Activated B cell treated with CpG ODN at 0.5 μM for 24 hours (primary cell): ENCODE data around the gene MORC2. TPM values are rescaled to one million over a fixed set of nuclear protein-coding genes. Genes with fewer than 3 reads are reported as not detected.

Experiments used
- ATAC-seq: fragments of 200-7000 bp; cut with Tn5 transposase; one replicate; pipeline ENCODE4 v1.10.0; 2021; ENCODE audit warnings: low read depth, mild to moderate bottlenecking, moderate library complexity
- CTCF ChIA-PET: fragments of 350-600 bp; sonication (Branson Sonifier 250); formaldehyde crosslinking; loops from one replicate; lab custom pipeline; 2021; ENCODE audit warnings: antibody characterized with exemption; lab: Charles Lee
- POLR2A ChIA-PET: fragments of 350-600 bp; sonication (Branson Sonifier 250); formaldehyde crosslinking; loops from one replicate; lab custom pipeline; 2021; ENCODE audit warnings: antibody characterized with exemption; lab: Charles Lee
- DNase-seq: peaks from one replicate; pipeline ENCODE4 v3.0.0; 2022
- H3K27ac Mint-ChIP-seq: one replicate; pipeline ENCODE4 v1.8.0; 2020; ENCODE audit warnings: mixed read lengths
- H3K27me3 Mint-ChIP-seq: one replicate; pipeline ENCODE4 v1.8.0; 2021; ENCODE audit warnings: mixed read lengths
- H3K36me3 Mint-ChIP-seq: one replicate; pipeline ENCODE4 v1.8.0; 2021; ENCODE audit warnings: low read depth, mixed read lengths
- H3K4me1 Mint-ChIP-seq: one replicate; pipeline ENCODE4 v1.8.0; 2021; ENCODE audit warnings: mixed read lengths
- H3K4me3 Mint-ChIP-seq: one replicate; pipeline ENCODE4 v1.8.0; 2020; ENCODE audit warnings: mild to moderate bottlenecking, mixed read lengths
- H3K9me3 Mint-ChIP-seq: one replicate; pipeline ENCODE4 v1.8.0; 2020; ENCODE audit warnings: mixed read lengths
- intact Hi-C: fragments of 100-400 bp; cut with micrococcal nuclease; formaldehyde crosslinking; loops from one replicate; pipeline ENCODE4 v1.15.1; 2024
- total RNA-seq: library from RNA; stranded (reverse); gene quantifications from 2 replicates; pipeline ENCODE4 v1.2.3, GENCODE V29; 2022
- TF ChIP-seq, protein P1 (sequence below): fragments of 200-600 bp; IDR thresholded peaks from one replicate; pipeline ENCODE4 v1.8.0; 2022; ENCODE audit warnings: antibody characterized with exemption, mild to moderate bottlenecking

The MORC2 gene
- total RNA-seq, 1 donor from 2014 or later: 23.8 TPM

DNA sequence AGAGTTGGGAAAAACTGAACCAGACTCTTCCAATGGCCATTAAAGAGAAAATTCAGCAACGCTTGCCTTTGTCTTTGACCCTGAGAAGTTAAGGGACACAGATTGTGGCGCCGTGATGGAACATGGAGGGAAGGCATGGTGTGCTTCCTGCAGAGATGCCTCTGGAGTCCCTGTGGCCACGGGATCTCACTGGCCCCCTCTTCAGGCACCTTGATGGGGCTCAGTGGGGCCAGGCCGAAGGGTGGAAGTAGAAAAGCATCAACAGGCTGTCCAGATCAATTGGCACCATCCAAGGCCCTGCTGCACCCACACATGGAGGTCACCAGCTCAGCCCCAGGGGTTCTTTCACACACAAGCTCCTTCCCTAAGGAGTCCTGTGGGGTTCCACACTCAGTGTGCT, 42.9 kb downstream of the MORC2 start:
- H3K27me3 Mint-ChIP-seq: no peaks in the 10 kb centered on the region
- H3K4me3 Mint-ChIP-seq: no peak overlapping the region
- no peaks in the 10 kb centered on the region for H3K9me3 Mint-ChIP-seq
- TF ChIP-seq, protein P1, sequence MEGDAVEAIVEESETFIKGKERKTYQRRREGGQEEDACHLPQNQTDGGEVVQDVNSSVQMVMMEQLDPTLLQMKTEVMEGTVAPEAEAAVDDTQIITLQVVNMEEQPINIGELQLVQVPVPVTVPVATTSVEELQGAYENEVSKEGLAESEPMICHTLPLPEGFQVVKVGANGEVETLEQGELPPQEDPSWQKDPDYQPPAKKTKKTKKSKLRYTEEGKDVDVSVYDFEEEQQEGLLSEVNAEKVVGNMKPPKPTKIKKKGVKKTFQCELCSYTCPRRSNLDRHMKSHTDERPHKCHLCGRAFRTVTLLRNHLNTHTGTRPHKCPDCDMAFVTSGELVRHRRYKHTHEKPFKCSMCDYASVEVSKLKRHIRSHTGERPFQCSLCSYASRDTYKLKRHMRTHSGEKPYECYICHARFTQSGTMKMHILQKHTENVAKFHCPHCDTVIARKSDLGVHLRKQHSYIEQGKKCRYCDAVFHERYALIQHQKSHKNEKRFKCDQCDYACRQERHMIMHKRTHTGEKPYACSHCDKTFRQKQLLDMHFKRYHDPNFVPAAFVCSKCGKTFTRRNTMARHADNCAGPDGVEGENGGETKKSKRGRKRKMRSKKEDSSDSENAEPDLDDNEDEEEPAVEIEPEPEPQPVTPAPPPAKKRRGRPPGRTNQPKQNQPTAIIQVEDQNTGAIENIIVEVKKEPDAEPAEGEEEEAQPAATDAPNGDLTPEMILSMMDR: no peak
- H3K27ac Mint-ChIP-seq: no peak overlapping the region
- CTCF ChIA-PET: no interaction called here
- peaks cover 8% of the 10 kb centered on the region for H3K4me1 Mint-ChIP-seq
- peaks cover 48% of the 10 kb centered on the region for H3K36me3 Mint-ChIP-seq
- DNase-seq (no peak), ATAC-seq (no peak)
- POLR2A ChIA-PET: interaction anchor here (0.6 kb wide), 1 partner anchor 127 kb away, joined by 8 read pairs; no protein-coding TSS in a partner anchor
- intact Hi-C loops: loop anchor here (10.0 kb wide), 1 partner anchor 661 kb away; the partner anchor contains the start of gene OSM

GRCh38 chr22:30923168-30923900, 45.2 kb downstream of the MORC2 start:
- ChIA-PET POLR2A (interaction anchor here (2.0 to 2.6 kb wide), 2 partner anchors 45 to 288 kb away, joined by 12 to 34 read pairs; partner anchors contain the start of genes MORC2, SLC35E4 and TUG1), CTCF (interaction anchor here (1.9 kb wide), 1 partner anchor 289 kb away, joined by 6 read pairs; no protein-coding TSS in a partner anchor)
- TF ChIP-seq, protein P1: no peak
- no peak for DNase-seq
- ATAC-seq: no peak
- intact Hi-C loops: loop anchor here (5.0 to 10.0 kb wide), 2 partner anchors 331 to 659 kb away; partner anchors contain the start of genes OSM and PES1
- Mint-ChIP-seq H3K9me3 (no peaks in the 10 kb centered on the region), H3K4me3 (no peak overlapping the region), H3K36me3 (peaks cover 33% of the 10 kb centered on the region), H3K4me1 (peaks cover 10% of the 10 kb centered on the region), H3K27me3 (no peaks in the 10 kb centered on the region), H3K27ac (no peak overlapping the region)

DNA sequence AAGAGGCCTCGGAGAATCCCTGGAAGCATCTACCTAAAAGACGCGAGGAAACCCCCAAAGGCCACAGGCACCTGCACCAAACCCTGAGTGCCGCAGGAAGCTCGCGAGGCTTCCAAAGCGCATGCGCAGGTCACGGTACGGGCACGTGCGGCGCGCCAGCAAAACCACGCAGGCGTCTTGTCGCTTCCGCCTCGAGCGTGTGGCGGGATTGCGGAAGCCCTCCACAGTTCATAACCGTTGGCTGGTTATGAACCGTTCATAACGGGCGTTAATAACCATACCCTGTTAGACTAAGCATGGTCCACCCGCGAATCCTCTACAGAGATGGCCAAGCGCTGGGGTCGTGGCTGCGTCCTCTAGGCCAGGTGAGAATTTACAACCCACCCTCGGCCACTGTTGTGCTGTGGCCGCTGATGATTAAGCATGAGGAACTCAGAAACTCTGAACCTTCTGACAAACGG, 46.4 kb downstream of the MORC2 start:
- TF ChIP-seq, protein P1: no peak
- H3K27ac Mint-ChIP-seq: peak overlapping the region; percentile 81
- peaks cover 21% of the 10 kb centered on the region for H3K36me3 Mint-ChIP-seq
- no peaks in the 10 kb centered on the region for H3K9me3 Mint-ChIP-seq
- ATAC-seq (peak; percentile 73), DNase-seq (peak; percentile 59)
- CTCF ChIA-PET: interaction anchor here (0.8 to 3.7 kb wide), 2 partner anchors 163 to 288 kb away, joined by 3 to 51 read pairs; partner anchors contain the start of gene SLC35E4
- peaks cover 10% of the 10 kb centered on the region for H3K4me1 Mint-ChIP-seq
- H3K27me3 Mint-ChIP-seq: no peaks in the 10 kb centered on the region
- POLR2A ChIA-PET: interaction anchor here (0.6 to 2.6 kb wide), 11 partner anchors 19 to 1735 kb away, joined by 4 to 34 read pairs (median 6); partner anchors contain the start of genes MORC2, RNF185, SLC35E4 and TUG1
- peak overlapping the region; percentile 82 for H3K4me3 Mint-ChIP-seq
- intact Hi-C loops: loop anchor here (5.0 to 10.0 kb wide), 2 partner anchors 330 to 657 kb away; partner anchors contain the start of genes OSM and PES1

GRCh38 chr22:30921108-30921507, 47.5 kb downstream of the MORC2 start:
- H3K9me3 Mint-ChIP-seq: no peaks in the 10 kb centered on the region
- CTCF ChIA-PET: interaction anchor here (1.1 to 3.7 kb wide), 2 partner anchors 34 to 287 kb away, joined by 3 to 51 read pairs; partner anchors contain the start of gene SLC35E4
- DNase-seq: no peak
- H3K4me3 Mint-ChIP-seq: peak overlapping the region; percentile 82
- H3K4me1 Mint-ChIP-seq: peaks cover 10% of the 10 kb centered on the region
- H3K27ac Mint-ChIP-seq: peak overlapping the region; percentile 81
- intact Hi-C loops: loop anchor here (5.0 to 10.0 kb wide), 2 partner anchors 329 to 656 kb away; partner anchors contain the start of genes OSM and PES1
- H3K36me3 Mint-ChIP-seq: peaks cover 12% of the 10 kb centered on the region
- TF ChIP-seq, protein P1: no peak
- POLR2A ChIA-PET: interaction anchor here (1.3 to 2.6 kb wide), 3 partner anchors 47 to 286 kb away, joined by 5 to 34 read pairs (median 12); partner anchors contain the start of genes MORC2, RNF185, SLC35E4 and TUG1
- no peak for ATAC-seq
- H3K27me3 Mint-ChIP-seq: no peaks in the 10 kb centered on the region
